Measurements from ENCODE around the gene ARHGEF4. TPM values are rescaled to one million over a fixed set of nuclear protein-coding genes. Genes with fewer than 3 reads are reported as not detected.

ARHGEF4 gene
- polyA plus RNA-seq, 1 donor (not counting 4 experiments of a cell fraction or from before 2014, with no cell fraction given): 22.6 TPM

DNA sequence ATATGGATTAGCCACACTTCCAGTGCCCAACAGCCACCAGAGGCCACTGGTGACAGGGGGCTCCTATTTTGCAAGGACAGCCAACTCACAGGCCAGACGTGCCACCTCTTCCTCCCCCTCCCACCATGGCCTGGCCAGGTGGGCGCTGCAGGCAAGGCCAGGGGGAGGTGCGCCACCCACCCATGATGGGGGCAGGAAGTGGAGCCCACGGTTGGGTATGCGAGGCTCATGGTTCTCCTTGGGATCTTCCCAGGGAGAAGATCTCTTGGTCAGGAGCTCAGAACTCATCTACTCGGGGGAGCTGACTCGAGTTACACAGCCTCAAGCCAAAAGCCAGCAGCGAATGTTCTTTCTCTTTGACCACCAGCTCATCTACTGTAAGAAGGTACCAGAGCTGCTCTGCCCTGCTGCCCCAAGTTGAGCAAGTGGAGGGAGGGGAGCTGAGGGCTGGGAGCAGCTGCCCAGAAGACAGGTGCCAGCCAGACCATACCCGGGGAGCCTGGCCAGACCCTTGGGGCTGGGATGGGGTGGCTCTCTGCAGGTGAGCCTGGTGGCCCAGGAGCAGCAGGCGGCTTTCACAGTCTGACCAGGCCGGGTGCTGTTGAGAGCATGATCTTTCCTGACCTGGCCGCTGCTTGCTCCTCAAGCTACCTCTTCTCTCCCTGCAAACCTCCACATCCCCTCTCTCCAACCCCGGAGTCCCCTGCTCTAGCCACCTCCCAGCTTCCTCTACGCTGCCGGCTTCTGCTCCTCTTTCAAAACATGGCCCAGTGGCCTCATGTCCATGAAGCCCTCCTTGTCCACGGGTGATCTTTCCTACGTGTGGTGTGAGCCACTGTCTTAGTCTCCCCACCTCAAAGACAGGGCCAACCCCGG lies 206.7 kb downstream of the ARHGEF4 start:
- dilution Hi-C loops (cut with MboI; ENCODE audit: extremely low pct_ligation_motif_present, low sequenced_read_pairs): no loop called here
- H3K36me3 ChIP-seq (ENCODE audit: control insufficient read depth in 2 of 2, extremely low read depth in 1 of 2, insufficient read depth in 2 of 2, low read length in 2 of 2): peaks cover 18 to 35% of the 10 kb centered on the region in 2 experiments
- H3K27me3 ChIP-seq (ENCODE audit: control insufficient read depth, extremely low read depth, insufficient read depth, low read length): no peaks in the 10 kb centered on the region
- H3K4me2 ChIP-seq (ENCODE audit: control insufficient read depth, extremely low read depth, insufficient read depth, low read depth, low read length): no peak overlapping the region
- H4K20me1 ChIP-seq (ENCODE audit: control insufficient read depth, extremely low read depth, insufficient read depth, low read length): no peaks in the 10 kb centered on the region
- no peak overlapping the region for H3K27ac ChIP-seq (ENCODE audit: control insufficient read depth, insufficient read depth, low read length)
- no peaks in the 10 kb centered on the region for H3K9me1 ChIP-seq (ENCODE audit: control insufficient read depth, extremely low read depth, insufficient read depth, low read length)
- no peaks in the 10 kb centered on the region for H3K79me2 ChIP-seq (ENCODE audit: control insufficient read depth, insufficient read depth, low read length)
- no peak overlapping the region for H3K4me3 ChIP-seq (ENCODE audit: control insufficient read depth in 2 of 3, extremely low read depth in 1 of 3, insufficient read depth in 2 of 3, low read depth in 1 of 3, low read length in 3 of 3)
- FAIRE-seq (no peak), DNase-seq (ENCODE audit: low read depth, low spot score) (no peak)
- TF ChIP-seq, protein P1, sequence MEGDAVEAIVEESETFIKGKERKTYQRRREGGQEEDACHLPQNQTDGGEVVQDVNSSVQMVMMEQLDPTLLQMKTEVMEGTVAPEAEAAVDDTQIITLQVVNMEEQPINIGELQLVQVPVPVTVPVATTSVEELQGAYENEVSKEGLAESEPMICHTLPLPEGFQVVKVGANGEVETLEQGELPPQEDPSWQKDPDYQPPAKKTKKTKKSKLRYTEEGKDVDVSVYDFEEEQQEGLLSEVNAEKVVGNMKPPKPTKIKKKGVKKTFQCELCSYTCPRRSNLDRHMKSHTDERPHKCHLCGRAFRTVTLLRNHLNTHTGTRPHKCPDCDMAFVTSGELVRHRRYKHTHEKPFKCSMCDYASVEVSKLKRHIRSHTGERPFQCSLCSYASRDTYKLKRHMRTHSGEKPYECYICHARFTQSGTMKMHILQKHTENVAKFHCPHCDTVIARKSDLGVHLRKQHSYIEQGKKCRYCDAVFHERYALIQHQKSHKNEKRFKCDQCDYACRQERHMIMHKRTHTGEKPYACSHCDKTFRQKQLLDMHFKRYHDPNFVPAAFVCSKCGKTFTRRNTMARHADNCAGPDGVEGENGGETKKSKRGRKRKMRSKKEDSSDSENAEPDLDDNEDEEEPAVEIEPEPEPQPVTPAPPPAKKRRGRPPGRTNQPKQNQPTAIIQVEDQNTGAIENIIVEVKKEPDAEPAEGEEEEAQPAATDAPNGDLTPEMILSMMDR (optimal IDR thresholded peaks at IDR 0.05 in 1 of 3, IDR thresholded peaks at IDR 0.05 in 1 of 3, conservative IDR thresholded peaks at IDR 0.05 in 1 of 3; ENCODE audit: extremely low read depth in 1 of 3, insufficient read depth in 2 of 3, low read length in 3 of 3): no peak
- no peaks in the 10 kb centered on the region for H3K4me1 ChIP-seq (ENCODE audit: control insufficient read depth, extremely low read depth, insufficient read depth, low read length)
- no peak overlapping the region for H3K9ac ChIP-seq (ENCODE audit: control insufficient read depth, extremely low read depth, insufficient read depth, low read length)
- no peaks in the 10 kb centered on the region for H3K9me3 ChIP-seq (ENCODE audit: control insufficient read depth, low read depth, low read length)
- no peak overlapping the region for H2AFZ ChIP-seq (ENCODE audit: control insufficient read depth, low read length)

DNA sequence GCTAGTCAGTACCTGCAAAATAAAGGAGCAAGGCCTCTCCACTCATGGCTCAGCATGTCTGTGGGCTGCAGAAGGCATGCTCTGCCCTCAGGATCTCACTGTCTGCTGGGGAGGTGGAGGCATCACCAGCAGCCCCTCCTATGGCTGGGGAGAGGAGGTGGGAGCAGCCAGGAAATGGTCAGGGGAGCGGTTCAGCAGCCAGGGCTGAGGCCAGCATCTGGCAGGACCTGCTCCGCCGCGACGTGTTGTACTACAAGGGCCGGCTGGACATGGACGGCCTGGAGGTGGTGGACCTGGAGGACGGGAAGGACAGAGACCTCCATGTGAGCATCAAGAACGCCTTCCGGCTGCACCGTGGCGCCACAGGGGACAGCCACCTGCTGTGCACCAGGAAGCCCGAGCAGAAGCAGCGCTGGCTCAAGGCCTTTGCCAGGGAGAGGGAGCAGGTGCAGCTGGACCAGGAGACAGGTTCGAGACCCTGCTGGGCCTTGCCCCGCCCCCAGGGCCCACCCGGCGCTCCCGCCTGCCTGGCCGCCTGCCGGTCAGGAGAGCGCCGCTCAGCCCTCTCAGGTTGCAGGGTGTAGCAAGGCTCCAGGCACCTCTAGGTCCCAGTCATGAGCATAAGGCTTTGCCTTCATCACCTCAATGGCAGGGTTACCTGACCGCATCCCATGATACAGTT lies 207.5 kb downstream of the ARHGEF4 start:
- Histone ChIP-seq H3K4me3 (ENCODE audit: control insufficient read depth in 2 of 3, extremely low read depth in 1 of 3, insufficient read depth in 2 of 3, low read depth in 1 of 3, low read length in 3 of 3) (no peak overlapping the region), H4K20me1 (ENCODE audit: control insufficient read depth, extremely low read depth, insufficient read depth, low read length) (no peaks in the 10 kb centered on the region), H3K4me2 (ENCODE audit: control insufficient read depth, extremely low read depth, insufficient read depth, low read depth, low read length) (no peak overlapping the region), H3K27ac (ENCODE audit: control insufficient read depth, insufficient read depth, low read length) (no peak overlapping the region), H3K9me3 (ENCODE audit: control insufficient read depth, low read depth, low read length) (no peaks in the 10 kb centered on the region), H3K79me2 (ENCODE audit: control insufficient read depth, insufficient read depth, low read length) (no peaks in the 10 kb centered on the region), H3K9ac (ENCODE audit: control insufficient read depth, extremely low read depth, insufficient read depth, low read length) (no peak overlapping the region), H3K9me1 (ENCODE audit: control insufficient read depth, extremely low read depth, insufficient read depth, low read length) (no peaks in the 10 kb centered on the region), H2AFZ (ENCODE audit: control insufficient read depth, low read length) (no peak overlapping the region), H3K4me1 (ENCODE audit: control insufficient read depth, extremely low read depth, insufficient read depth, low read length) (no peaks in the 10 kb centered on the region), H3K36me3 (ENCODE audit: control insufficient read depth in 2 of 2, extremely low read depth in 1 of 2, insufficient read depth in 2 of 2, low read length in 2 of 2) (peaks cover 18 to 37% of the 10 kb centered on the region in 2 experiments), H3K27me3 (ENCODE audit: control insufficient read depth, extremely low read depth, insufficient read depth, low read length) (no peaks in the 10 kb centered on the region)
- dilution Hi-C loops (cut with MboI; ENCODE audit: extremely low pct_ligation_motif_present, low sequenced_read_pairs): no loop called here
- no peak for DNase-seq (ENCODE audit: low read depth, low spot score)
- TF ChIP-seq, protein P1 (optimal IDR thresholded peaks at IDR 0.05 in 1 of 3, IDR thresholded peaks at IDR 0.05 in 1 of 3, conservative IDR thresholded peaks at IDR 0.05 in 1 of 3; ENCODE audit: extremely low read depth in 1 of 3, insufficient read depth in 2 of 3, low read length in 3 of 3): no peak
- no peak for TF ChIP-seq EZH2 (IDR thresholded peaks at IDR 0.05; ENCODE audit: low read length)
- no peak for FAIRE-seq

Data from keratinocyte (primary cell).